Sigmoid colon (tissue), 7 donors: ENCODE data around the gene CFL2. TPM values are rescaled to one million over a fixed set of nuclear protein-coding genes. Genes with fewer than 3 reads are reported as not detected.

Experiments used
- DNase-seq: peaks from one replicate; pipeline ENCODE4 v3.0.0-alpha.2; 2019
- H3K27ac ChIP-seq, 4 donors: fragments of 200-600 bp; sonication (generic); one replicate each; pipeline ENCODE4 v1.5.1; 2016 to 2019; ENCODE audit warnings: mild to moderate bottlenecking in 1 of 4
- H3K27me3 ChIP-seq, 3 donors: fragments of 200-600 bp; sonication (generic); one replicate each; pipeline ENCODE4 v1.5.1; 2019; ENCODE audit warnings: mild to moderate bottlenecking in 1 of 3
- H3K36me3 ChIP-seq, 4 donors: fragments of 200-600 bp; sonication (generic); one replicate each; pipeline ENCODE4 v1.5.1; 2016 to 2019
- H3K4me1 ChIP-seq, 4 donors: fragments of 200-600 bp; sonication (generic); one replicate each; pipeline ENCODE4 v1.5.1; 2017 to 2019
- H3K4me3 ChIP-seq, 4 donors: fragments of 200-600 bp; sonication (generic); one replicate each; pipeline ENCODE4 v1.5.1; 2017 to 2019; ENCODE audit warnings: mild to moderate bottlenecking in 2 of 4, moderate library complexity in 1 of 4
- H3K9me3 ChIP-seq, 4 donors: fragments of 200-600 bp in 3 of 4; sonication (generic) in 3 of 4; one replicate each; pipeline versions ENCODE4 v1.5.1 to v1.6.1; 2013 to 2019
- EP300 ChIP-seq, 4 donors: sonication (generic); formaldehyde crosslinking; IDR thresholded peaks; one replicate each; pipeline ENCODE4 v1.6.1; 2017; ENCODE audit warnings: antibody characterized with exemption in 4 of 4
- POLR2A ChIP-seq, 2 donors: fragments of 450-650 bp; IDR thresholded peaks; one replicate each; pipeline ENCODE4 v1.6.1; 2016; ENCODE audit warnings: antibody characterized with exemption in 2 of 2, mild to moderate bottlenecking in 2 of 2, moderate library complexity in 2 of 2
- POLR2AphosphoS5 ChIP-seq, 4 donors: sonication (generic); formaldehyde crosslinking; IDR thresholded peaks; one replicate each; pipeline ENCODE4 v1.6.1; 2017; ENCODE audit warnings: antibody characterized with exemption in 4 of 4
- WGBS, 2 donors: extraction: QIAGEN DNeasy Blood & Tissue Kit; methylation state at CpG; one replicate each; pipeline ENCODE4 v1.1.7; 2013; 5-methylcytosine and 5-hydroxymethylcytosine counted together
- intact Hi-C: fragments of 100-400 bp; cut with DNase I; formaldehyde crosslinking; loops from one replicate; pipeline ENCODE4 v1.15.1; 2023
- polyA plus RNA-seq, 3 donors: library from polyadenylated mRNA; stranded (reverse); fragments of 200-250 nt; gene quantifications; one replicate each; pipeline ENCODE4 v1.2.3, GENCODE V29; 2013
- total RNA-seq, 4 donors: library from RNA; depleted of rRNA; stranded (reverse); fragments of >200 nt; gene quantifications; one replicate each; pipeline ENCODE4 v1.1.0, GENCODE V29; 2016
- TF ChIP-seq, protein P1 (sequence below), 4 experiments: fragments of 450-650 bp in 3 of 4; fragments of 200-600 bp in 1 of 4; IDR thresholded peaks; one replicate each; pipeline ENCODE4 v1.5.1; 2016 to 2019; ENCODE audit warnings: antibody characterized with exemption in 4 of 4, mild to moderate bottlenecking in 3 of 4, moderate library complexity in 2 of 4
- donor health status: healthy with polysubstance abuse.
- donor health status: Bipolar disorder and iron deficiency.
- donor health status: healthy.

The CFL2 gene
- total RNA-seq: 100 to 1,000 TPM; 251 to 380 (median 284) TPM
- 10 to 100 TPM in 2 of 3 donors, 1 to 10 TPM in 1; 6.0 to 28.2 (median 15.2) TPM for polyA plus RNA-seq

DNA sequence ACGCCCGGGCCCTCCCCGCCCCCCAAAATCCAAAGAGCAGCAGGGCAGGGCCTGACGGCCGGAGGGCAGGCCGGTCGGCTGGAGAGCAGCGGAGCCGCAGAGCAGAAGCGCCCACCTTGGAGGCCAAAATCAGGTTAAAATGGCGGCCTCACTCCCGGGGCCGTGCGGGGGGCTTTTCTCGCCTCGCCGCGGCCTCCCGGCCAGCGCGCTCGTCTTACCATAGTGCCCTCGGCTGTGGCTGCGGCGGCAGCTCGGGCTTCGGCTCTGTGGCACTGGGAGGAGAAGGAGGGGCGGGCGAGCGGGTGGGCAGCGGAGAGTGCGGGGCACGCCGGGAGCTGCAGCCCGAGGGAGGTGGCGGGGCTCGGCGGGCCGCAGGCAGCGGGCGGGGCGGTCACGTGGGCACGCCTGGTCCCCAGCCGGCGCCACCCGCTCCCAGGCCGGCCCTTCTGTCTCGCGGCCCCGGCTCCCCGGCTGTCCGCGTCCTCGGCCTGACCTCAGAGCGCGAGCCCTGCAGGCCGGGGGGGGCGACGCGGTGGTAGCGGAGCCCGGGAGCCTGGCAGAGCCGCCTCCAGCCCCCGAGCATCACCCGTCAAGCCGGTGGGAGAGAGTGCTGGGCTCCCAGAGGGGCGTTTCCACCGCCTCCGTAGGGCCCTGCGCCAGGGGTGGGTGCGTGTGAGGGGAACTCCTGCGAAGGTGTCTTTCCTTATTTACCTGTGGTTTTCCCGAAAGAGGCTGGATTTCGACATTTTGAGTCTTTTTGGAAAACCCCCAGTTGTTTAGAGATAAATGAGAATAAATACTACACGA, at the start of gene CFL2:
Gene CFL2, minus strand, starts transcription at position 274 of the 807 bp plus-strand sequence. Its CDS starts 53 bp downstream, at position 221.
- Histone ChIP-seq H3K4me1 (peaks cover 0 to 51% (median 38%) of the 10 kb centered on the region in 4 donors), H3K4me3 (peak within 1 kb of the TSS; percentile 85 to 99 (median 95)), H3K36me3 (peaks cover 0 to 13% (median 3%) of the 10 kb centered on the region in 4 donors), H3K27ac (peak within 1 kb of the TSS; percentile 93 to 100 (median 99)), H3K27me3 (no peaks in the 10 kb centered on the region), H3K9me3 (no peaks in the 10 kb centered on the region)
- intact Hi-C loops: loop anchor here (2.0 to 10.0 kb wide), 6 partner anchors 82 to 688 kb away; partner anchors contain the start of genes FAM177A1, NFKBIA, PPP2R3C and PRORP
- peak; percentile 93 for DNase-seq
- 0 to 1% methylated on average over 76 of the region's 76 CpGs for WGBS, 2 donors
- TF ChIP-seq POLR2AphosphoS5 (IDR thresholded peaks at IDR 0.05) (peak; percentile 88 to 98 (median 93)), POLR2A (IDR thresholded peaks at IDR 0.05) (peak; percentile 67 to 87), EP300 (IDR thresholded peaks at IDR 0.05) (peak in 1 of 4 donors; percentile 1)
- TF ChIP-seq, protein P1, sequence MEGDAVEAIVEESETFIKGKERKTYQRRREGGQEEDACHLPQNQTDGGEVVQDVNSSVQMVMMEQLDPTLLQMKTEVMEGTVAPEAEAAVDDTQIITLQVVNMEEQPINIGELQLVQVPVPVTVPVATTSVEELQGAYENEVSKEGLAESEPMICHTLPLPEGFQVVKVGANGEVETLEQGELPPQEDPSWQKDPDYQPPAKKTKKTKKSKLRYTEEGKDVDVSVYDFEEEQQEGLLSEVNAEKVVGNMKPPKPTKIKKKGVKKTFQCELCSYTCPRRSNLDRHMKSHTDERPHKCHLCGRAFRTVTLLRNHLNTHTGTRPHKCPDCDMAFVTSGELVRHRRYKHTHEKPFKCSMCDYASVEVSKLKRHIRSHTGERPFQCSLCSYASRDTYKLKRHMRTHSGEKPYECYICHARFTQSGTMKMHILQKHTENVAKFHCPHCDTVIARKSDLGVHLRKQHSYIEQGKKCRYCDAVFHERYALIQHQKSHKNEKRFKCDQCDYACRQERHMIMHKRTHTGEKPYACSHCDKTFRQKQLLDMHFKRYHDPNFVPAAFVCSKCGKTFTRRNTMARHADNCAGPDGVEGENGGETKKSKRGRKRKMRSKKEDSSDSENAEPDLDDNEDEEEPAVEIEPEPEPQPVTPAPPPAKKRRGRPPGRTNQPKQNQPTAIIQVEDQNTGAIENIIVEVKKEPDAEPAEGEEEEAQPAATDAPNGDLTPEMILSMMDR (IDR thresholded peaks at IDR 0.05): no peak

DNA sequence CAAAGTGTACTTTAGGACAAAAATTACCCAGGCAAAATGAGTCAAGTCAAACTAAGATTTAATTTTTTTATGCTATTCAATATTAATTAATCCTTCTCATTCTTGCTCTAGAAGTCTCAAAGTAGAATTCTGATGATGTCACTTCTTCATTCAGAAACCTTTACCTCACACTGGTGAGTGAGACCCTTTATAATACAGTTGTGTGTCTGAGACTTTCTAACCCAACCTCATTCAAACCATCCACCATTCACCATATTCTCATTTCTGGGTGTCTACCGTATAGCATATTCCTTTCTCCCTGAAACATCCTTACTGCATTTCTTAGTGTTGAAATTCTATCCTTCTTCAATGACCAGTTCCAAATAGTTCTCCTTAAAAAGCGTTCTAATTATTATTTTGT, 40.8 kb upstream of the CFL2 start:
- no peaks in the 10 kb centered on the region for H3K9me3 ChIP-seq
- no peak overlapping the region for H3K4me3 ChIP-seq
- TF ChIP-seq EP300 (IDR thresholded peaks at IDR 0.05): no peak
- no peaks in the 10 kb centered on the region for H3K4me1 ChIP-seq
- no peak overlapping the region for H3K27ac ChIP-seq
- H3K36me3 ChIP-seq: peaks cover 0 to 42% (median 8%) of the 10 kb centered on the region in 4 donors
- no peak for DNase-seq
- no peaks in the 10 kb centered on the region for H3K27me3 ChIP-seq
- intact Hi-C loops: no loop called here
- 97 to 99% methylated on average over 2 of the region's 2 CpGs for WGBS, 2 donors

DNA sequence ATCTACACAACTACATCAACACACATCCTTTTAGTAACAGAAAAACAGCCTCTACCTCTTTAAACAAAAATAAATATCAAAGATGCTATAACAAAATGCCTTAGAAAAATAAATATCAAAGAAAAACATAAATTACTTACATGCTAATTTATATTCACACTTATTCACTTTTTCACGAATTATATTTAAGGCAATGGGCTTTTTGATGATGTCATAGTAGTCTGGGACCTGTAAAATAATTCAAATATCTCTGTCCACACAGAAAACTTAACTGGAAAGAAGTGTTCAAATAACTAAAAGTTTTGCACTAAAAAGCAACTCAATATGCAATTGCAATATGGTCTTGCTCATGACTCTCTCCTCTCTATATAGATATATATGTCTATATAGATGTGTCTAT, 40.3 kb upstream of the CFL2 start:
- DNase-seq: no peak
- Histone ChIP-seq H3K4me1 (no peaks in the 10 kb centered on the region), H3K27ac (no peak overlapping the region), H3K36me3 (peaks cover 0 to 37% (median 6%) of the 10 kb centered on the region in 4 donors), H3K9me3 (no peaks in the 10 kb centered on the region), H3K27me3 (no peaks in the 10 kb centered on the region), H3K4me3 (no peak overlapping the region)
- TF ChIP-seq, protein P1 (IDR thresholded peaks at IDR 0.05): no peak
- no peak for TF ChIP-seq EP300 (IDR thresholded peaks at IDR 0.05)
- TF ChIP-seq POLR2AphosphoS5 (IDR thresholded peaks at IDR 0.05): no peak
- TF ChIP-seq POLR2A (IDR thresholded peaks at IDR 0.05): no peak
- intact Hi-C loops: no loop called here
- 87 to 90% methylated on average over 1 of the region's 1 CpG for WGBS, 2 donors

DNA sequence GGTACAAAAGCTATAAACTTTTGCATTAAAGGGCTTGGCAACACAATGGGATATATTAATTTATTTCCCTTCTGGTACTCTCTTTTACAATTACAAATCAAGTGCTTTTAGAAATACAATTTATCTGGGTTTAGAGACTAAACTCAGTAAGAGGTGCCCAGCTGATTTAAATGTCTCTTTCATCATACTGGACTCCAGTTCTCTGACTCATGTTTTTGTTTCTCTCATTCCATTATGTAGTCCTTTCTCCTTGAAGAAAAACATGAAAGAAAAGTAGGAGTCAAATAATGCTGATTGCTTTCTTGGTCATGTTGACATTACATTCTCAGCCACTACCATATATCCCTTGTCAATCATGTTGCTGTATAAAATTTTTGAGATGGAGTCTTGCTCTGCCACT, 36.3 kb upstream of the CFL2 start:
- H3K4me1 ChIP-seq: no peaks in the 10 kb centered on the region
- H3K27ac ChIP-seq: no peak overlapping the region
- H3K9me3 ChIP-seq: no peaks in the 10 kb centered on the region
- no peak overlapping the region for H3K4me3 ChIP-seq
- peaks cover 0 to 11% (median 0%) of the 10 kb centered on the region in 4 donors for H3K36me3 ChIP-seq
- no peak for DNase-seq
- intact Hi-C loops: no loop called here
- H3K27me3 ChIP-seq: no peaks in the 10 kb centered on the region
- TF ChIP-seq POLR2A (IDR thresholded peaks at IDR 0.05) (no peak), POLR2AphosphoS5 (IDR thresholded peaks at IDR 0.05) (no peak), EP300 (IDR thresholded peaks at IDR 0.05) (no peak)
- TF ChIP-seq, protein P1 (IDR thresholded peaks at IDR 0.05): no peak

DNA sequence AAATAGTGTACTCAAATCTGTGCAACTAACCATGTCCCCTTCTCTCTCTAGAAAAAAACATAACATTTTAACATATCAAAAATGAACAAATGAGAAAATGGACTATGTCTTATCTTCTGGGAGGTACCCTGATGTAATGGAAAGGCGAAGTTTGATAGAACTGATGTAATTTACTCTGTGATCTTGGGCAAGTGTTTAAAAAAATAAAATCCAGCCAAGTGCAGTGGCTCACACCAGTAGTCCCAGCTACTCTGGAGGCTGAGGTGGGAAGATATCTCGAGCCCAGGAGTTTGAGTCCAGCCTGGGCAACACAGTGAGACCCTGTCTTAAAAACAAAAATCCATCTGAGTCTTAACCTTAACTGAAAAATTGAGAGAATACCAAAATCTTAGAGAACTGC, 35.8 kb upstream of the CFL2 start:
- Histone ChIP-seq H3K27ac (no peak overlapping the region), H3K4me3 (no peak overlapping the region)
- no peak for TF ChIP-seq EP300 (IDR thresholded peaks at IDR 0.05)

More for the DNA sequence above, 35.8 kb upstream of the CFL2 start:
- intact Hi-C loops: no loop called here
- Histone ChIP-seq H3K4me1 (no peaks in the 10 kb centered on the region), H3K9me3 (no peaks in the 10 kb centered on the region), H3K27me3 (no peaks in the 10 kb centered on the region), H3K36me3 (peaks cover 0 to 11% (median 0%) of the 10 kb centered on the region in 4 donors)
- WGBS, 2 donors: 95 to 97% methylated on average over 2 of the region's 2 CpGs
- DNase-seq: no peak
